Lower lobe of right lung (tissue), 2 donors: ENCODE results near the gene LIN52. TPM values are rescaled to one million over a fixed set of nuclear protein-coding genes. Genes with fewer than 3 reads are reported as not detected.

Experiments used
- ATAC-seq, 2 donors: fragments of 200-7000 bp; cut with Tn5 transposase; one replicate each; pipeline ENCODE4 v1.9.1; 2020 to 2022; ENCODE audit warnings: mild to moderate bottlenecking in 2 of 2, moderate library complexity in 2 of 2
- DNase-seq: peaks from one replicate; pipeline ENCODE4 v3.0.0-alpha.2; 2020
- H3K27ac ChIP-seq: fragments of 200-600 bp; one replicate; pipeline ENCODE4 v1.8.0; 2022
- H3K27me3 ChIP-seq: fragments of 200-600 bp; one replicate; pipeline ENCODE4 v1.8.0; 2022; ENCODE audit warnings: low read depth
- H3K36me3 ChIP-seq: fragments of 200-600 bp; one replicate; pipeline ENCODE4 v1.8.0; 2022; ENCODE audit warnings: mild to moderate bottlenecking
- H3K4me1 ChIP-seq: fragments of 200-600 bp; one replicate; pipeline ENCODE4 v1.8.0; 2022
- H3K4me3 ChIP-seq: fragments of 200-600 bp; one replicate; pipeline ENCODE4 v1.8.0; 2022; ENCODE audit warnings: mild to moderate bottlenecking
- H3K9me3 ChIP-seq: fragments of 200-600 bp; one replicate; pipeline ENCODE4 v1.8.0; 2022
- CTCF ChIP-seq: fragments of 200-600 bp; IDR thresholded peaks from one replicate; pipeline ENCODE4 v1.8.0; 2022; ENCODE audit warnings: antibody characterized with exemption, mild to moderate bottlenecking
- intact Hi-C: fragments of 100-400 bp; cut with DNase I; formaldehyde crosslinking; loops from one replicate; pipeline ENCODE4 v1.11.0; 2022
- total RNA-seq: library from RNA; stranded (reverse); fragmentation: NEBNext Ultra II Directional; extraction: Animal tissue kit (Norgen Biotek cat#: 25700); gene quantifications from one replicate; pipeline ENCODE4 v1.2.1, GENCODE V29; 2021
- donor health status: DM: no; HTN: yes; CAD: no; lungs with severe emphysema.

Gene LIN52
- total RNA-seq, 1 donor from 2014 or later = 7.9 TPM

- no peaks in the 10 kb centered on the region for H3K36me3 ChIP-seq
- ATAC-seq = no peak
- peaks cover 81% of the 10 kb centered on the region for H3K27me3 ChIP-seq
- no peaks in the 10 kb centered on the region for H3K9me3 ChIP-seq
- no peak overlapping the region for H3K27ac ChIP-seq
- intact Hi-C loops = no loop called here
- DNase-seq = no peak
- H3K4me1 ChIP-seq = peaks cover 23% of the 10 kb centered on the region
- TF ChIP-seq CTCF = no peak
- no peak overlapping the region for H3K4me3 ChIP-seq
Observed at GRCh38 chr14:74244115-74244514, 159.4 kb downstream of the LIN52 start.

GRCh38 chr14:74245292-74245691 lies 160.5 kb downstream of the LIN52 start:
- H3K9me3 ChIP-seq = no peaks in the 10 kb centered on the region
- H3K36me3 ChIP-seq = no peaks in the 10 kb centered on the region
- peaks cover 69% of the 10 kb centered on the region for H3K27me3 ChIP-seq
- intact Hi-C loops = no loop called here
- DNase-seq (no peak), ATAC-seq (no peak)
- no peak overlapping the region for H3K27ac ChIP-seq
- peaks cover 14% of the 10 kb centered on the region for H3K4me1 ChIP-seq
- no peak for TF ChIP-seq CTCF
- no peak overlapping the region for H3K4me3 ChIP-seq

- no peak for TF ChIP-seq CTCF
- peaks cover 57% of the 10 kb centered on the region for H3K27me3 ChIP-seq
- ATAC-seq = no peak
- H3K27ac ChIP-seq = no peak overlapping the region
- H3K4me3 ChIP-seq = no peak overlapping the region
- no peak for DNase-seq
- H3K4me1 ChIP-seq = peaks cover 5% of the 10 kb centered on the region
- no peaks in the 10 kb centered on the region for H3K36me3 ChIP-seq
- H3K9me3 ChIP-seq = no peaks in the 10 kb centered on the region
- intact Hi-C loops = no loop called here
Observed at GRCh38 chr14:74246542-74246941, 161.8 kb downstream of the LIN52 start.

- peaks cover 42% of the 10 kb centered on the region for H3K27me3 ChIP-seq
- intact Hi-C loops = no loop called here
- no peak for ATAC-seq
Observed at GRCh38 chr14:74248017-74248416, 163.3 kb downstream of the LIN52 start.

GRCh38 chr14:74249433-74250375 lies 164.9 kb downstream of the LIN52 start:
- DNase-seq (no peak), ATAC-seq (no peak)
- no peak for TF ChIP-seq CTCF
- no peak overlapping the region for H3K4me3 ChIP-seq
- H3K4me1 ChIP-seq = peaks cover 6% of the 10 kb centered on the region
- H3K27ac ChIP-seq = no peak overlapping the region
- intact Hi-C loops = loop anchor here (10.0 kb wide), 1 partner anchor 135 kb away; no protein-coding TSS in a partner anchor
- H3K36me3 ChIP-seq = no peaks in the 10 kb centered on the region
- H3K27me3 ChIP-seq = peaks cover 26% of the 10 kb centered on the region
- H3K9me3 ChIP-seq = no peaks in the 10 kb centered on the region

More at GRCh38 chr14:74248017-74248416, 163.3 kb downstream of the LIN52 start:
- no peak for TF ChIP-seq CTCF
- H3K4me3 ChIP-seq = no peak overlapping the region
- no peaks in the 10 kb centered on the region for H3K36me3 ChIP-seq
- no peak for DNase-seq
- H3K27ac ChIP-seq = no peak overlapping the region
- H3K9me3 ChIP-seq = no peaks in the 10 kb centered on the region
- peaks cover 6% of the 10 kb centered on the region for H3K4me1 ChIP-seq

Other genes with a start within 250 kb of the LIN52 start
- gene PTGR2, start 233.1 kb upstream of the LIN52 start, total RNA-seq = 10.8 TPM
- gene ZNF410, start 198.1 kb upstream of the LIN52 start, total RNA-seq = 41.5 TPM
- 4.7 TPM for gene FAM161B, start 134.9 kb upstream of the LIN52 start, total RNA-seq
- gene COQ6, start 134.7 kb upstream of the LIN52 start, total RNA-seq = 17.0 TPM
- 12.1 TPM for gene ENTPD5, start 65.7 kb upstream of the LIN52 start, total RNA-seq
- gene BBOF1, start 65.6 kb upstream of the LIN52 start, total RNA-seq = 7.4 TPM
- 45.5 TPM for gene ALDH6A1, start 503 bp upstream of the LIN52 start, total RNA-seq
- not detected for gene VSX2, start 154.5 kb downstream of the LIN52 start, total RNA-seq
- 53.3 TPM for gene ABCD4, start 218.0 kb downstream of the LIN52 start, total RNA-seq